Loucy (cell line): ENCODE results near the gene OCLN.

ENCODE experiments used
- H2AFZ ChIP-seq: fragments of 200-600 bp; sonication (generic); 2 replicates; pipeline ENCODE4 v1.6.0; 2016; ENCODE audit warnings: antibody characterized with exemption, mild to moderate bottlenecking, low read length, moderate library complexity
- H3F3A ChIP-seq: fragments of 200-600 bp; 2 replicates; pipeline ENCODE4 v1.6.0; 2016; ENCODE audit warnings: antibody characterized with exemption, low read depth, mild to moderate bottlenecking
- H3K27me3 ChIP-seq: fragments of 200-600 bp; sonication (generic); 2 replicates; pipeline ENCODE4 v1.6.1; 2014; ENCODE audit warnings: low read length, mild to moderate bottlenecking; ENCODE audit not compliant: insufficient read depth, poor library complexity, severe bottlenecking
- H3K36me3 ChIP-seq: fragments of 200-600 bp; sonication (generic); 2 replicates; pipeline ENCODE4 v1.6.1; 2016; ENCODE audit warnings: low read length; ENCODE audit not compliant: insufficient read depth
- H3K4me1 ChIP-seq: fragments of 200-600 bp; sonication (generic); 2 replicates; pipeline ENCODE4 v1.5.1; 2014; ENCODE audit warnings: low read length, mild to moderate bottlenecking; ENCODE audit not compliant: insufficient read depth, poor library complexity, severe bottlenecking
- H3K4me2 ChIP-seq: fragments of 200-600 bp; sonication (generic); 2 replicates; pipeline ENCODE4 v1.6.0; 2014; ENCODE audit warnings: antibody characterized with exemption, low read length, low read depth, mild to moderate bottlenecking; ENCODE audit not compliant: poor library complexity, severe bottlenecking
- H3K4me3 ChIP-seq: fragments of 200-600 bp; sonication (generic); 2 replicates; pipeline ENCODE4 v1.5.1; 2014; ENCODE audit warnings: low read length, mild to moderate bottlenecking, mixed read lengths; ENCODE audit not compliant: poor library complexity, severe bottlenecking
- H3K79me2 ChIP-seq: fragments of 200-600 bp; sonication (generic); 2 replicates; pipeline ENCODE4 v1.6.1; 2014; ENCODE audit warnings: low read length; ENCODE audit not compliant: insufficient read depth
- H3K9ac ChIP-seq: fragments of 200-600 bp; sonication (generic); 2 replicates; pipeline ENCODE4 v1.6.0; 2014; ENCODE audit warnings: mild to moderate bottlenecking, low read depth, low read length, moderate library complexity; ENCODE audit not compliant: poor library complexity, severe bottlenecking
- H3K9me2 ChIP-seq: fragments of 200-600 bp; sonication (generic); replicated peaks from 2 replicates; pipeline ENCODE4 v1.6.1; 2016; ENCODE audit warnings: low read depth, low read length, mixed read lengths
- H3K9me3 ChIP-seq: fragments of 200-600 bp; sonication (generic); 2 replicates; pipeline ENCODE4 v1.6.1; 2014; ENCODE audit warnings: mild to moderate bottlenecking, antibody characterized with exemption, low read length, low read depth; ENCODE audit not compliant: insufficient read depth
- H4K20me1 ChIP-seq: fragments of 200-600 bp; sonication (generic); 2 replicates; pipeline ENCODE4 v1.6.0; 2014; ENCODE audit warnings: antibody characterized with exemption, low read length, mild to moderate bottlenecking; ENCODE audit not compliant: insufficient read depth, poor library complexity, severe bottlenecking
- EZH2phosphoT487 ChIP-seq: fragments of 200-600 bp; IDR thresholded peaks from 2 replicates; pipeline ENCODE4 v1.6.1; 2018; ENCODE audit warnings: antibody characterized with exemption, mild to moderate bottlenecking, moderate library complexity, borderline replicate concordance
- TF ChIP-seq, protein P1 (sequence below): fragments of 200-600 bp; sonication (generic); conservative IDR thresholded peaks from 2 replicates; pipeline ENCODE4 v1.5.1; 2014; ENCODE audit warnings: mild to moderate bottlenecking, antibody characterized with exemption, low read length

OCLN gene

DNA sequence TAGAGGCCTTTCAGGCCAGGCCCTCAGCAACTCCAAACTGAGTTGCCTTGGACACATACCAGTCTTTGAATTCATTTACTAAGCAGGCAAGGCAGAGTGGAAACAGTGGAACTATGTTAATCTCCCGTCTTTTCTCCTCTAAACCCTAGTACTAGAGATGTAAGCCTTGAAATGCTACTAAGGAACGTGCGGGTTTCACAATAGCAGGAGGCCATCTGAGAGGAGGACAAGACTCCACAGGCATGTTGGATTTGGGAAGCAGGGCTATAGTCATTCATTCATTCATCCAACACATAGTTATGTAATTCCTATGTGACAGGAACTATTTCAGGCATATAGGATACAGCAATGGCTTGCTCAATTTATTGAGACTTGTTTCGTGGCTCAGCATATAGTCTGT is 3.3 kb upstream of the OCLN start:
- Histone ChIP-seq H3K4me1 (no peaks in the 10 kb centered on the region), H3K4me2 (no peak overlapping the region), H3K4me3 (no peak overlapping the region), H4K20me1 (no peaks in the 10 kb centered on the region), H3K36me3 (no peaks in the 10 kb centered on the region), H3K27me3 (no peaks in the 10 kb centered on the region), H3K79me2 (no peaks in the 10 kb centered on the region), H3K9me3 (no peaks in the 10 kb centered on the region), H3K9me2 (no peaks in the 10 kb centered on the region), H3K9ac (no peak overlapping the region), H2AFZ (no peak overlapping the region), H3F3A (no peaks in the 10 kb centered on the region)
- TF ChIP-seq, protein P1, sequence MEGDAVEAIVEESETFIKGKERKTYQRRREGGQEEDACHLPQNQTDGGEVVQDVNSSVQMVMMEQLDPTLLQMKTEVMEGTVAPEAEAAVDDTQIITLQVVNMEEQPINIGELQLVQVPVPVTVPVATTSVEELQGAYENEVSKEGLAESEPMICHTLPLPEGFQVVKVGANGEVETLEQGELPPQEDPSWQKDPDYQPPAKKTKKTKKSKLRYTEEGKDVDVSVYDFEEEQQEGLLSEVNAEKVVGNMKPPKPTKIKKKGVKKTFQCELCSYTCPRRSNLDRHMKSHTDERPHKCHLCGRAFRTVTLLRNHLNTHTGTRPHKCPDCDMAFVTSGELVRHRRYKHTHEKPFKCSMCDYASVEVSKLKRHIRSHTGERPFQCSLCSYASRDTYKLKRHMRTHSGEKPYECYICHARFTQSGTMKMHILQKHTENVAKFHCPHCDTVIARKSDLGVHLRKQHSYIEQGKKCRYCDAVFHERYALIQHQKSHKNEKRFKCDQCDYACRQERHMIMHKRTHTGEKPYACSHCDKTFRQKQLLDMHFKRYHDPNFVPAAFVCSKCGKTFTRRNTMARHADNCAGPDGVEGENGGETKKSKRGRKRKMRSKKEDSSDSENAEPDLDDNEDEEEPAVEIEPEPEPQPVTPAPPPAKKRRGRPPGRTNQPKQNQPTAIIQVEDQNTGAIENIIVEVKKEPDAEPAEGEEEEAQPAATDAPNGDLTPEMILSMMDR: no peak
- TF ChIP-seq EZH2phosphoT487: no peak

- Histone ChIP-seq H3K36me3 (no peaks in the 10 kb centered on the region), H3K4me3 (no peak overlapping the region), H3K9me2 (no peaks in the 10 kb centered on the region), H4K20me1 (no peaks in the 10 kb centered on the region), H3K79me2 (no peaks in the 10 kb centered on the region), H3K9ac (no peak overlapping the region), H3K27me3 (no peaks in the 10 kb centered on the region), H3F3A (no peaks in the 10 kb centered on the region), H2AFZ (no peak overlapping the region), H3K9me3 (no peaks in the 10 kb centered on the region), H3K4me1 (no peaks in the 10 kb centered on the region), H3K4me2 (no peak overlapping the region)
- TF ChIP-seq EZH2phosphoT487: no peak
- TF ChIP-seq, protein P1: no peak
These were observed 1.6 kb upstream of the OCLN start for GRCh38 chr5:69491027-69491426.

- TF ChIP-seq, protein P1: no peak
- no peak for TF ChIP-seq EZH2phosphoT487
- Histone ChIP-seq H3K79me2 (no peaks in the 10 kb centered on the region), H3K4me3 (no peak overlapping the region), H3K36me3 (no peaks in the 10 kb centered on the region), H3K4me1 (no peaks in the 10 kb centered on the region), H2AFZ (no peak overlapping the region), H4K20me1 (no peaks in the 10 kb centered on the region), H3F3A (no peaks in the 10 kb centered on the region), H3K9ac (no peak overlapping the region), H3K9me3 (no peaks in the 10 kb centered on the region), H3K9me2 (no peaks in the 10 kb centered on the region), H3K27me3 (no peaks in the 10 kb centered on the region), H3K4me2 (no peak overlapping the region)
These were observed 676 bp upstream of the OCLN start for GRCh38 chr5:69491838-69492390.
